AG09319 (cell line): Measurements from ENCODE around the gene VSNL1.

Experiments used
- DNase-seq: peaks from one replicate; pipeline ENCODE4 v3.0.0-alpha.2; 2010; ENCODE audit warnings: low read depth; ENCODE audit errors: extremely low read depth
- TF ChIP-seq, protein P1 (sequence below): IDR thresholded peaks from 2 replicates; pipeline ENCODE4 v1.5.1; 2011; ENCODE audit warnings: low read depth, mild to moderate bottlenecking, inconsistent platforms, low read length, moderate library complexity

Gene VSNL1

DNA sequence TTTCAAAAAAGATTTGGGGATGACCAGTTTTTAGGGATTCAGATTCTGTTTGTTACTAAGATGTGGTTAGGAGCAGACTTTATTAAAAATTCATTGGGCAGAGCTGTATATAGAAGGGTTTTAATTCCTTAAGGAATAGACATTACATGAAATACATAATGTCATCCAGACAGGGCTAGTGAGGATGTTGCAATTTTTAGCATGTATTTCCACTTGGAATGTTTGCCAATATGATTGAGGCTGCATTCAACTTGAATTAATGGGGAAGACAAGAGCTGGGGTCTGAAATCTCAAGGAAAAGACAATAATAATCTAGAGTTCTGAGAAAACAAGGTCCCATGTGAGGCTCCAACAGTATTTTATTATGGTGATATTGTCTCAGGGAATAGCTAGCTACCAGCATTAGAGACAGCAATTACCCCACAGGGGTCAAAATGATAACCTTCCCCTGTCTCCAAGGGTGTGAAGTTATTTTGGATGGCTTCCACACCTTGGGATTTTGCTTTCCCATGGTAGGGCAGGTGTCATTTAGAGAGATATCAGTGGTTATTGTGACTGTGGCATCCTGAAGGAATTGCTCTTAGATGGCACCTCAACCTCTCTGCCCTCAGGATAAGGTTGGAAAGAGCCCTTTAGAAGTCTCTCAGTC, 60.2 kb downstream of the VSNL1 start:
- no peak for DNase-seq
- TF ChIP-seq, protein P1, sequence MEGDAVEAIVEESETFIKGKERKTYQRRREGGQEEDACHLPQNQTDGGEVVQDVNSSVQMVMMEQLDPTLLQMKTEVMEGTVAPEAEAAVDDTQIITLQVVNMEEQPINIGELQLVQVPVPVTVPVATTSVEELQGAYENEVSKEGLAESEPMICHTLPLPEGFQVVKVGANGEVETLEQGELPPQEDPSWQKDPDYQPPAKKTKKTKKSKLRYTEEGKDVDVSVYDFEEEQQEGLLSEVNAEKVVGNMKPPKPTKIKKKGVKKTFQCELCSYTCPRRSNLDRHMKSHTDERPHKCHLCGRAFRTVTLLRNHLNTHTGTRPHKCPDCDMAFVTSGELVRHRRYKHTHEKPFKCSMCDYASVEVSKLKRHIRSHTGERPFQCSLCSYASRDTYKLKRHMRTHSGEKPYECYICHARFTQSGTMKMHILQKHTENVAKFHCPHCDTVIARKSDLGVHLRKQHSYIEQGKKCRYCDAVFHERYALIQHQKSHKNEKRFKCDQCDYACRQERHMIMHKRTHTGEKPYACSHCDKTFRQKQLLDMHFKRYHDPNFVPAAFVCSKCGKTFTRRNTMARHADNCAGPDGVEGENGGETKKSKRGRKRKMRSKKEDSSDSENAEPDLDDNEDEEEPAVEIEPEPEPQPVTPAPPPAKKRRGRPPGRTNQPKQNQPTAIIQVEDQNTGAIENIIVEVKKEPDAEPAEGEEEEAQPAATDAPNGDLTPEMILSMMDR, result no peak

DNA sequence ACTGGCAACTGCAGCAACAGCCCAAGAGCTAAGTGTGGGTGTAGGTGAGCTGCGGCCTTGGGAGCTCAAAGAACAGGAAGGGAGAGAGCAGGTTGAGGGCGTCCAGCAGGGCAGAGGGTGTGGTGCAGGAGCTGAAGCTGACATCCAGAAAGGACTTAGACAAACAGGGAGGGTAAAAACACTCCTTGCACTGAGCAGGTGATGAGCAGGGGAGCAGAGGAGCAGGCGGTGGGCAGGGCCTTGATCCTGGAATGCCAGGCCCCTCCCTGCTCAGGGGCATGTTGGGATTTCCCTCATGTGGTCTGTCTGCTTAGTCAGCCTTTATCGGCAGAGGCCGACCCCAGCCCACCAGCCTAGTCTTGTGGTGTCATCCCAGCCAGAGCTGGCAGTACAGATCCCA, 63.6 kb downstream of the VSNL1 start:
- no peak for DNase-seq
- TF ChIP-seq, protein P1, result no peak

DNA sequence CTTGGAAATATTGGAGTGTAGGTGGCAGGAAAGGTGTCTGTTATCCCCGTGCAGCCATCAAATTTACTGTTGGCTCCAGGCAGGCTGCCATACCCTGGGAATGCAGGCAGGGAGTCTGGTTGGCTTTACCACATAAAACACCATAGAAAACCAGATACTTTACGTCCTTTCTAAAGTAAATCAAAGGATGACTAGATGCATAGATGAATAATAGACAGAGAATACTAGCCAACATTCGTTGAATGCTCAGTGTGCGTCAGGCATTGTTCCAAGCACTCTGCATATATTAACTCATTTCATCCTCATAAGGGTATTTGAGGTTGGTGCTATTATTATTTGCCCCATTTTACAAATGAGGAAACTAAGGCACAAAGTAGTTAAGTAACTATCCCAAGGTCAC, 65.2 kb downstream of the VSNL1 start:
- DNase-seq, result no peak
- TF ChIP-seq, protein P1, result no peak

DNA sequence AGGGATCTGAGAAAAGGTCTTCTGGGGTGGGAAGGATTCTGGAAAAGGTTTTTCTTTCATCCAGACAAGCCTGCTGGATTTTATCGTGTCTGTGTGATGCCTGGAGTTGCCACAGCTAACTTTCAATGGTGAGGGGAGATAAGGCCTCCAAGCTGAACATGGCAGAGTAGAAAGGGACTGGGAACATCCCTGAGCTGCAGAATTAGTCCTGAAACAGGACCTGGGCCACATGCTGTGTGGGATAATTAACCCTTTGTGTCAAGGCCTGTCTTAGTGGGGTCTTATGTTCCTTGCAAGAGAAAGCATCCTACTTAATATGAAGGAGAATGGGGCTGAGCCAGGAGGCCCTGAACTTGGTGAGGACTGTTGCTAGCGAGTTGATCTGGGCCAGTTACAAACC, 66.4 kb downstream of the VSNL1 start:
- no peak for DNase-seq
- TF ChIP-seq, protein P1, result no peak

DNA sequence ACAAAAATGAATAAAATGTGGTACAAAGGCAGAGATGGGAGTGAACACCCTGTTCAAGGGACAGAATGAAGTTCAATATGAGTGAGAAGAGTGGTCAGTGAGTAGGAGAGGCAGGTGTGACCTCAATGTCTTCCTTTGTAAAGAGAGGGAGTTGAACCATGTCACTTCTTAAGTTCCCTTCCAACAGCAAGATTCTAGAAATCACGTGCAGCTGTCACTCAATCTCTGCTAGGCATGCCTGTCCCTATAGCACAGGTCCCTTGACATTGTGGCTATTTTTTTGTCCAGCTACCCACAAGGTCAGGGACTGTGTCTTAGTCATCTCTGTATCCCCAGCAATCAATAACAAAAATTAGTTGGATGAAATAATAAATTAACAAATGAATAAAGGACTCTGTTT, 66.9 kb downstream of the VSNL1 start:
- DNase-seq, result no peak
- TF ChIP-seq, protein P1, result no peak

DNA sequence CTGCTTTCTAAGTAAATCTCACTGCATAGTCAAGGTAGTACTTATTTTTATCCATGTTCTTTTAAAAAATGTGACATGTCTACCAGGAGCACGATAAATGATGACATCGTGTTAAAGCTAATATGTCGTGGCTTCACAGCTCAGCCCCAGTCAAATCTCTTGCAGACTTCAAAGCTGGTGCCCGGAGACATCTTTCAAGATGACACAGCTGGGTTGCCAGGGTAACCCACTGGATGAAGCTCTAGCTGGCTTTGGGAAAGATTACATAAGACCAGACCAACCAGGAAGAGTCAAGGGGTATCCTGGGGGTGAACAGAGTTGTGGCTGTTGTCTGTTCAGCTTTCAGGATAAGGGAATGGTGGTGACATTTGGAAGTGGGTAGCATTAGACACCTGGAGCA, 67.8 kb downstream of the VSNL1 start:
- TF ChIP-seq, protein P1, result no peak

DNA sequence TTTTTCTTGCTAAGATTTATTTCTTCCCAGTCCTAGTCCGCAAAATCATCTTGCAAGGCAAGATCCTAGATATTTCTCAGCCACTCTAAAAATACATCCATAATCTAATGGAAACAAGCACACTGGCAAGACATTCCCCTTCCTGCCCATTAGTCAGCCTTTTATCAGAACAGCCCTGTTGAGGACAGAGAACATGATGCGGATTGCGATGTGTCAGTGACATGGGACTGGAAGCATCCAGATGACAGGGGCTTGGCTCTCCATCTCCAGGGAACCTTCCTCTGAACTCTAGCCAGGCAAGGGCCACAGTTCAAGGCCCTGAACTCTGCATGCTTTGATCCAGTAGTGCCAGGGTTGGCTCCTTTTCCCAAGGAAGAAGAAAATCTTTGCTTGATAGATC, 70.0 kb downstream of the VSNL1 start:
- DNase-seq, result no peak
- TF ChIP-seq, protein P1, result no peak

More for the DNA sequence above, 67.8 kb downstream of the VSNL1 start:
- no peak for DNase-seq
